Skeletal muscle satellite cell (primary cell): Measurements from ENCODE around the gene CARM1.

Experiments
- H3K27me3 ChIP-seq: 2 replicates; pipeline ENCODE4 v1.7.0; 2013; ENCODE audit warnings: low read length; ENCODE audit not compliant: control insufficient read depth, insufficient read depth
- H3K36me3 ChIP-seq: 2 replicates; pipeline ENCODE4 v1.7.0; 2013; ENCODE audit warnings: mild to moderate bottlenecking, control low read depth, low read length; ENCODE audit not compliant: insufficient read depth
- H3K4me1 ChIP-seq: 2 replicates; pipeline ENCODE4 v1.7.0; 2013; ENCODE audit warnings: low read length; ENCODE audit not compliant: control insufficient read depth, insufficient read depth
- H3K4me2 ChIP-seq: 2 replicates; pipeline ENCODE4 v1.7.0; 2013; ENCODE audit warnings: mild to moderate bottlenecking, low read length
- H3K4me3 ChIP-seq: 2 replicates; pipeline ENCODE4 v1.7.0; 2013; ENCODE audit warnings: low read length
- H3K9ac ChIP-seq: 2 replicates; pipeline ENCODE4 v1.7.0; 2013; ENCODE audit warnings: mild to moderate bottlenecking, low read depth, low read length, moderate library complexity
- H3K9me3 ChIP-seq: replicated peaks from 2 replicates; pipeline ENCODE4 v1.7.0; 2013; ENCODE audit warnings: mild to moderate bottlenecking, control low read depth, low read length

The CARM1 gene

DNA sequence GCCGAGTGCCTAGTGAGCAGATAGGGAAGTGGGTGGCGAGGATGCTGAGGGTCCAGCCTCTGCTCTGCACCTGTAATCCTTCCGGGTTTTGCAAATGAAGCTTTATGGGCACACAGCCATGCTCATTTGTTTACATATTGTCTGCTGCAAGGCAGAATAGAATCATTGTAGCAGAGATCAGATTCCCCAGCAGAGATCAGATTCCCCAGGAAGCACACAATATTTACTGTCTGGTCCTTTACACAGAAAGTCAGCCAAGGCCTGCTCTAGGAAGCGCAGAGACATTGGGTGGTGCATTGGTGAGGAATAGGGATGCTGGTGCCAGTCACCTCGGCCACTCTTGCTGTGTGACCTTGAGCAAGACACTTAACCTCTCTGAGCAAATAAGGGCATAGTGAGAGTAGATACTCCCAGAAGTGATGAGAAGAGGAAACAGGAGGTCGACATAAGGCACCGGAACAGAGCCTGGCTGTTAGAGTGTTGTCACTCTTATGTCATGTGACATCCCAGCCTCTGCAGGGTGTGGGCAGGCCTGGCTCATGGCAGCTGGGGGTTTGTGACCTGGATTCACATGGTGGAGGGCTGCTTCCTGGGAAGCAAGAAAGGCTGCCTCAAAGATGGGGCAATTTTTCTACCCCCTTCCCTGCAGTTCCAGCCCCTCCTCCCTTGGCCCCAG lies 25.6 kb downstream of the CARM1 start:
- Histone ChIP-seq H3K9ac (no peak overlapping the region), H3K4me3 (no peak overlapping the region), H3K27me3 (no peaks in the 10 kb centered on the region), H3K9me3 (no peaks in the 10 kb centered on the region), H3K4me2 (no peak overlapping the region), H3K36me3 (no peaks in the 10 kb centered on the region), H3K4me1 (peaks cover 37% of the 10 kb centered on the region)

DNA sequence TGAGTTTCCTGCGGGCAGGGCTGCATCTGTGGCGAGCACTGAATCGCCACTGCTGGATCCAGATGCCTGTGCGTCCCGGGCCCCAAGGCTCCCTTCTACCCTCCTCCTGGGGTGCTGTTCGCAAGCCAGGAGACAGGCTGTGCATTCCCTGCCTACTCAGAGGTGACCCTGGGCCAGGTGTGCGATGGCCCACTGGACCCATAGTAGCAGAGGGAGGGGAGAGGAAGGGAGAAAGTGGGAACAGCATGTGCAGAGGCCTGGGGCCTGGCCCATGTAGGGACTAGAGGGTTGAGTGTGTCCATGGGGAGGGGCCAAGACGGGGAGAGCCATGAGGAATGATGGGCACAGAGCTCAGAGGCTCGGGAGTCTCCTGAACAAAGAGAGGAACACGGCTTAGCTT lies 27.3 kb downstream of the CARM1 start:
- Histone ChIP-seq H3K9ac (no peak overlapping the region), H3K4me1 (peaks cover 30% of the 10 kb centered on the region), H3K36me3 (no peaks in the 10 kb centered on the region), H3K4me3 (no peak overlapping the region), H3K27me3 (no peaks in the 10 kb centered on the region), H3K4me2 (no peak overlapping the region), H3K9me3 (no peaks in the 10 kb centered on the region)

DNA sequence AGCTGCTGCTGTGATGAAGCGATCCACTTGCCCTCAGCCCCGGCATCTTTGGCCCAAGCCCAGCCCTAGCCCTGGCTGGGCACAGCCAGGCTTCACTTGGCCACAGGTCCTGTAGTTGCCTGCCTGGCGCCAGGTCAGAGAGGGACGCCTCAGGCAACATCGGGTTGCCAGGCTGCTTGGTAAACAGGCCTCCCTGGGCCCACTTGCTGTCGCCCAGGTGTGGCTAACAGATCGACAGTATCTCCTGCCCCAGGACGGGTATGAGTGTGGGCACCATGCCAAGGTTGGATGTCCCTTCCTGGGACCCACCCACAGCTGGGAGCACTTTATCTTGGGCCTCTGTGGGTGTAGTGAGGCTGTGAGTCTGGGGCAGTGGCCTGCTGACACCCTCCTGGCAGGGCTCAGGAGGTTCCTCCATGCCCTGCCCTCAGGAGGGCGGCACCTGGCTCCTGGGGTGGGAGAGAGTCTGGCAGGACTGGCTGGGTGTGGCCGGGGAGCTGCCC lies 27.8 kb downstream of the CARM1 start:
- H3K4me1 ChIP-seq: peaks cover 24% of the 10 kb centered on the region
- H3K27me3 ChIP-seq: no peaks in the 10 kb centered on the region
- no peaks in the 10 kb centered on the region for H3K36me3 ChIP-seq
- H3K9ac ChIP-seq: no peak overlapping the region
- no peak overlapping the region for H3K4me2 ChIP-seq
- H3K9me3 ChIP-seq: no peaks in the 10 kb centered on the region
- H3K4me3 ChIP-seq: no peak overlapping the region

DNA sequence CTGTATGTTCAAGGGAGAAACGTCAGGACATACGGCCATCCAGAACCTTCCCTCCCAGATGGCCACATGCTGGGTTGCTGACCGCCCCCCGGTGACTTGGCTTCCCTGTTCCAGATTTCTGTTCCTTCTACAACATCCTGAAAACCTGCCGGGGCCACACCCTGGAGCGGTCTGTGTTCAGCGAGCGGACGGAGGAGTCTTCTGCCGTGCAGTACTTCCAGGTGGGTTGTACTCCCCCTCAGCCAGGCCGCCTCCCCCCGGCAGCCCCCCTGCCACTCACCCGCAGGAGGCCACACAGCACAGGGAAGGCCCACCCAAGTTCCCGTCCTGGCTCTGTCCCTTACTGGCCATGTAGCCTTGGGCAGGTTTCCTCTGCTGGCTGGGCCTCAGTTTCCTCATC lies 36.6 kb downstream of the CARM1 start:
- no peak overlapping the region for H3K4me3 ChIP-seq
- no peak overlapping the region for H3K9ac ChIP-seq
- peaks cover 35% of the 10 kb centered on the region for H3K36me3 ChIP-seq

DNA sequence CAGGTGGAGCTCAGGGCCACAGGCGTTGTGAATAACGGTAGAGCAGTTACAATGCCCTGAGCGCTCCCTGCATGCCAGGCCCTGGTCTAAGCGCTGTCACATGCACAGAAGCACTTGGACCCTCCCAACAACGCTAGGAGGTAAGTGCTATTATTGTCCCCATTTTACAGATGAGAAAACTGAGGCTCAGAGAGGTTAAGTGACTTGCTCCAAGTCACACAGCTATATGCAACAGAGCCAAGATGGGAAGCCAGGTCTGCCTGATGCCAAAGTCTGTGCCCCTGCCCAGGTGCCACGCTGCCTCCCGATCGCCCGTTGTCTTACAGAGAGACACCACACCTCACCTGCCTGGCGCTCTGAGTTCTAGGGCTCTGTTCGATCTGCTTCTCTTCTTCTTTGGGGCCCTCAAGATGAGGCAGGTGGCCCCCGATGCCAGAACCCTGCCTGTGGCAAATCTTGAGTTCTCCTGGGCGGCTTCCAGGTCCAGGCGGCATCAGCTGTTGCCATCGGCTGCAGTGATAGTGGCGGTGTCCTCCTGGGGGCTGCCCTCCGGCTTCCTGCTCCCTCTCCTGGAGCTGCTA lies 37.1 kb downstream of the CARM1 start:
- Histone ChIP-seq H3K4me1 (no peaks in the 10 kb centered on the region), H3K27me3 (no peaks in the 10 kb centered on the region), H3K36me3 (peaks cover 36% of the 10 kb centered on the region), H3K9ac (no peak overlapping the region), H3K4me3 (no peak overlapping the region), H3K9me3 (no peaks in the 10 kb centered on the region), H3K4me2 (no peak overlapping the region)

More for the DNA sequence above, 36.6 kb downstream of the CARM1 start:
- Histone ChIP-seq H3K27me3 (no peaks in the 10 kb centered on the region), H3K4me1 (no peaks in the 10 kb centered on the region), H3K4me2 (no peak overlapping the region), H3K9me3 (no peaks in the 10 kb centered on the region)

DNA sequence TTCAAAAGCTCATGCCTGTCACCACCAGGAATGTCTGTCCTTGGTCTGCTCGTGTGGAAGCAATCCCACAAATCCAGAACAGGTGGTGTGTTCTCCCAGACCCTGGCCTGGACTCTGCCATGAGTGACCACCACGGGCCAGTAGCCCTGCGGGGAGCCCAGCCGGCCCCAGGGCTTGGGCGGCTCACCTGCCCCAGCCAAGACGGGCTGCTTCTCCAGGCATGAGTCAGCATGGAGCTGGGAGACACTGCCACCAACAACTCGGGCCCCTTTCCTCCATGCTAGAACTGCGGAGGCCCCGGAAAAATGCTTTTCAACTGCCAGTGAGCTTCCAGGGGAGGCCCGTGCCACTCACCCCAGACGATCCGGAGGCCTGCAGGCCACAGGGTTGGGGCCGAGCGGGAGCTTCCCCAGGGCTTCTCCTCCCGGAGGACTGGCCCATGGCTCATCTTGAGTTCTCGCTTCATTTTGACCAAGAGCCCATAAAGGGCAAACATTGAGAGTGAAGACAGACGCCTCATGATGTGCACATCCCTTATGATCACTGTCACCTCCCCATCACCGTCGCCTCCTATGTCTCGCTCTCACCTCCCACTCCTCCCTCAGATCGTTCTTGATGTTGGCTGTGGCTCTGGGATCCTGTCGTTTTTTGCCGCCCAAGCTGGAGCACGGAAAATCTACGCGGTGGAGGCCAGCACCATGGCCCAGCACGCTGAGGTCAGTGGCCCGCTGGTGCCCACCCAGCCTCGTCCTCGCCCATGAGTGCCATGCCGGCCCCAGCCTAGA lies 40.4 kb downstream of the CARM1 start:
- H3K9me3 ChIP-seq: no peaks in the 10 kb centered on the region
- H3K4me1 ChIP-seq: peaks cover 16% of the 10 kb centered on the region
- H3K9ac ChIP-seq: no peak overlapping the region
- H3K36me3 ChIP-seq: peaks cover 49% of the 10 kb centered on the region
- no peak overlapping the region for H3K4me2 ChIP-seq
- H3K4me3 ChIP-seq: no peak overlapping the region
- no peaks in the 10 kb centered on the region for H3K27me3 ChIP-seq

DNA sequence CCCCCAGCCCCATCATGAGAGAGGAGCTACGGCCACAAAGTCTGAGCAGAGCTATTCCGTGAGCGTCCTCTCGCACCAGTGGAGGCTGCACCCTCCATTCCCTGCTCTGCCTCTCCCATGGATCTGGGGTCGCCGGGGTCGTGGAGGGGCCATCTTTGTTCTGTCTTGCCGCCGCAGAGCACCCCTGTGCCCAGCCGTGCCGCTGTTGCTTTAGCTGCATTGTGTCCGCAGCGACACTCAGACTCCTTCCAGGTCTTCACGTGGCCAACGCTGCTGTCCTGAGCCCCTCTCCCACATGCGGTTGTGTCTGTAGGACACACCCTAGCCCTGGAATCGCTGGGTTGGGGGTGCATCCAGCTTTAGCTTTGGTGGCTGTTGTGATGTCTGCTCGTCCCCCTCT lies 41.3 kb downstream of the CARM1 start:
- no peak overlapping the region for H3K9ac ChIP-seq
- H3K4me3 ChIP-seq: no peak overlapping the region
- H3K4me1 ChIP-seq: peaks cover 16% of the 10 kb centered on the region
- peaks cover 49% of the 10 kb centered on the region for H3K36me3 ChIP-seq
- no peaks in the 10 kb centered on the region for H3K27me3 ChIP-seq
- H3K4me2 ChIP-seq: no peak overlapping the region
- H3K9me3 ChIP-seq: no peaks in the 10 kb centered on the region

DNA sequence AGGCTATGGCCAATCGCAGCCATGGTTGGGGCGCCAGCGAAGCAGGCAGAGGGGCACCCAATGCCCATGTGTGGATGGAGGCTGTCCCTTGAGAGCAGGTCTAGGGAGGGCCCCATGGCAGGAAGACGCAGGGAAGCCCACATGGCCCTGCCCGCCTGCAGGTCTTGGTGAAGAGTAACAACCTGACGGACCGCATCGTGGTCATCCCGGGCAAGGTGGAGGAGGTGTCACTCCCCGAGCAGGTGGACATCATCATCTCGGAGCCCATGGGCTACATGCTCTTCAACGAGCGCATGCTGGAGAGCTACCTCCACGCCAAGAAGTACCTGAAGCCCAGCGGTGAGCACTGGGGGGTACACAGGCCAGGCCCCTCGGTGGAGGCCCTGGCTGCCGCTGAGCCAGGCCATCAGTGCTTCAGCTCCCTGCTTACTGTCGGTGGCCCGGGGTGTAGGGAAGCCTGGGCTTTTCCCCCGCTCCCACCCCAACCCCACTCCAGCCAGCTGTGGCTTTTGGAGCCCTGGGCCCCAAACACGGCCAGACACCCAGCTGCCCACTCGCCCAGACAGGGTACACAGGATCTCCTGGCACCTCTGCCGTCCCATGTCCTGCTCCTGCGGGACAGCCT lies 42.5 kb downstream of the CARM1 start:
- Histone ChIP-seq H3K9me3 (no peaks in the 10 kb centered on the region), H3K27me3 (no peaks in the 10 kb centered on the region), H3K4me3 (no peak overlapping the region), H3K9ac (no peak overlapping the region), H3K4me1 (peaks cover 16% of the 10 kb centered on the region), H3K36me3 (peaks cover 45% of the 10 kb centered on the region), H3K4me2 (no peak overlapping the region)

DNA sequence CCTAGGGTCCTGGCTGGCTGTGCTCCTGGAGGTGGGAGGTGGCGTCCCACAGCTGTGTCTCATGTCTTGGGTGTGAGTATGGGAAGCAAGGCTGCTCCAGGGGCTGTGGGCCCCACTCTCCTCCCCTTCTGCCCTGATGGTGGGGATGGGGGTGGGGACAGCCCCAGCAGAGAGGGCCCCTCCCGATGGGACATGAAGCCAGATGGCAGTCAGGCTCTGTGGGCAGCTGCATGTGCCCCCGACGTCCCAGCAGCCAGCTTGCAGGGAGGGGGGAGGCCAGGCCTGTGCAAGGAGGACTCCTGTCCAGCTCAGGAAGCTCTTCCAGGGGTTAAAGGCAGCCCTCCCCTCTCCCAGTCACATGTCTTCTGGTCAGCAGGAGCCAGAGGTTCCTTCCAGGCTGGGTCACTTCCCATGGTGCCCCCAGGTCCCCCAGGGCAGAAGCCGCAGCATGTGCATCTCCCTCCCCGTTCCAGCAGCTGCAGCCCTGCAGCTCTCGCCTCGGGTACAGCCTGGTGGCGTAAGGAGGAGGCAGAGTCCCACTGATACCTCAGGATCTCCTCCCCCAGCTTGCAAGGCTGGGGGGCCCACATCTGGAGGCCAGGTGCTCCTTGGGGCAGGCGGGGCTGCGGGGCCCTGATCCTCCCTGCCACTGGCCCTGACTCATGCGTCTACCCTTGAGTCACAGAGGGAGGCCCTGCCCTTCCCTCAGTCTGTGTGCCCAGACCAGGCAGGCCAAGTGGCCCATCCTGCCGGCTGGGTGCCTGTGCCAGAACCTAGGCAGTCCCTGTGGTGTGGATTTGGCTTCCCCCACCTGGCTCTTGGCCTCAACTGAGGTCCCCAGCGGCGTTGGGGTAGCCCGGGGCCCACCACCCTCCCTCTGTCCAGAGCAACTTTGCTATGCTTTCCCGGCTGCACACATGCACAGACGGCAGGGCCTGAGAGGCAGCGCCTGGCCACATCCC lies 44.1 kb downstream of the CARM1 start:
- H3K36me3 ChIP-seq: peaks cover 49% of the 10 kb centered on the region
- no peak overlapping the region for H3K4me3 ChIP-seq

DNA sequence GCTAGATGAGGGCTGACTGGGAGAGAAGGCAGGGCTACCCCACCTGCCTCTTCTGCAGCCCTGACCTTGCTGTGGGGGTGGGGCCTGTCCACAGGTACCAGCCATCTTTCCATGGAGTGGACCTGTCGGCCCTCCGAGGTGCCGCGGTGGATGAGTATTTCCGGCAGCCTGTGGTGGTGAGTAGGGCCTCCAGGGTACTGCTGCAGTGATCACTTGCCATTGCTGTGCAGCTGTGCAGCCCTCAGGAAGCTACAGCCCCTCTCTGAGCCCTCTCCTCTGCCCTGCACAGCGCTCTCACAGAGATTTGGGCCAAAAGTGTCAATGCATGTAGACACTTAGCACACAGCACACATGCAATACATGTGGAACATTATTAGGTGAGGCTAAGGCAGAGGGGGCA lies 45.2 kb downstream of the CARM1 start:
- peaks cover 48% of the 10 kb centered on the region for H3K36me3 ChIP-seq

More for the DNA sequence above, 44.1 kb downstream of the CARM1 start:
- peaks cover 16% of the 10 kb centered on the region for H3K4me1 ChIP-seq
- H3K27me3 ChIP-seq: no peaks in the 10 kb centered on the region
- H3K9ac ChIP-seq: no peak overlapping the region
- peak overlapping the region; percentile 46 for H3K4me2 ChIP-seq
- no peaks in the 10 kb centered on the region for H3K9me3 ChIP-seq

More for the DNA sequence above, 45.2 kb downstream of the CARM1 start:
- no peak overlapping the region for H3K4me3 ChIP-seq
- no peaks in the 10 kb centered on the region for H3K27me3 ChIP-seq
- no peak overlapping the region for H3K4me2 ChIP-seq
- no peaks in the 10 kb centered on the region for H3K9me3 ChIP-seq
- peaks cover 16% of the 10 kb centered on the region for H3K4me1 ChIP-seq
- no peak overlapping the region for H3K9ac ChIP-seq
